Nephron (organoid): Measurements from ENCODE around the gene EGR4.

ENCODE experiments used
- H3K27ac Mint-ChIP-seq, 3 experiments: 2 replicates each; pipeline ENCODE4 v1.8.0; 2020; ENCODE audit warnings: mixed read lengths in 3 of 3, mild to moderate bottlenecking in 2 of 3, moderate library complexity in 1 of 3
- H3K27me3 Mint-ChIP-seq: 2 replicates; pipeline ENCODE4 v1.8.0; 2021; ENCODE audit warnings: low read depth, mild to moderate bottlenecking, moderate library complexity, mixed read lengths
- H3K36me3 Mint-ChIP-seq: 2 replicates; pipeline ENCODE4 v1.8.0; 2020; ENCODE audit warnings: low read depth, mixed read lengths
- H3K4me1 Mint-ChIP-seq: 2 replicates; pipeline ENCODE4 v1.8.0; 2020; ENCODE audit warnings: mixed read lengths
- H3K4me3 Mint-ChIP-seq, 3 experiments: 2 replicates each; pipeline ENCODE4 v1.8.0; 2020; ENCODE audit warnings: mild to moderate bottlenecking in 3 of 3, mixed read lengths in 3 of 3, moderate library complexity in 2 of 3
- H3K9me3 Mint-ChIP-seq: 2 replicates; pipeline ENCODE4 v1.8.0; 2020; ENCODE audit warnings: mixed read lengths
- TF ChIP-seq, protein P1 (sequence below), 3 experiments: fragments of 200-600 bp; sonication (generic); IDR thresholded peaks; one replicate each; pipeline ENCODE4 v1.5.0; 2021; ENCODE audit warnings: antibody characterized with exemption in 3 of 3; ENCODE audit not compliant: unreplicated experiment in 3 of 3

EGR4 gene

DNA sequence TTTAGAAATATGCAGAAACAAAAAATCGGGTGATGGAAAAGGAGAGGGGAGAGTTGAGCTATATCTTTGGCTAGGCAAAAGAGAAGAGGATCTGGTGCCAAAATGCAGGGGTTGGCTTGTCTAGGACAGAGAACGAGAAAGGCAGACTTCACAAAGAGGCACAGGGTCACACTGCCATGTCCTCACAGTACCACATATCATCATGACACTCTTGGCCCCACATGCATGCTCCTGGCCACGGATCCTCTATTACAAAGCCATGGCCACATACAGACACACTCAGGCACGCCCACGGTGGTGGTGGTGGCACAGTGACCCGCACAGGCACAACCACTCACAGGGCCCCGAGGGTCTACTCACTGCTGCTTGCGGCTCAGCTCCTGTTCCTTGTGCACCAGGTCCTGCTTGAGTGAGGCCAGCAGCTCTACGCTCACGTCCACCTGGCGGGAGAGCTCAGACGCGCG lies 24.9 kb downstream of the EGR4 start:
- H3K36me3 Mint-ChIP-seq = no peaks in the 10 kb centered on the region
- TF ChIP-seq, protein P1, sequence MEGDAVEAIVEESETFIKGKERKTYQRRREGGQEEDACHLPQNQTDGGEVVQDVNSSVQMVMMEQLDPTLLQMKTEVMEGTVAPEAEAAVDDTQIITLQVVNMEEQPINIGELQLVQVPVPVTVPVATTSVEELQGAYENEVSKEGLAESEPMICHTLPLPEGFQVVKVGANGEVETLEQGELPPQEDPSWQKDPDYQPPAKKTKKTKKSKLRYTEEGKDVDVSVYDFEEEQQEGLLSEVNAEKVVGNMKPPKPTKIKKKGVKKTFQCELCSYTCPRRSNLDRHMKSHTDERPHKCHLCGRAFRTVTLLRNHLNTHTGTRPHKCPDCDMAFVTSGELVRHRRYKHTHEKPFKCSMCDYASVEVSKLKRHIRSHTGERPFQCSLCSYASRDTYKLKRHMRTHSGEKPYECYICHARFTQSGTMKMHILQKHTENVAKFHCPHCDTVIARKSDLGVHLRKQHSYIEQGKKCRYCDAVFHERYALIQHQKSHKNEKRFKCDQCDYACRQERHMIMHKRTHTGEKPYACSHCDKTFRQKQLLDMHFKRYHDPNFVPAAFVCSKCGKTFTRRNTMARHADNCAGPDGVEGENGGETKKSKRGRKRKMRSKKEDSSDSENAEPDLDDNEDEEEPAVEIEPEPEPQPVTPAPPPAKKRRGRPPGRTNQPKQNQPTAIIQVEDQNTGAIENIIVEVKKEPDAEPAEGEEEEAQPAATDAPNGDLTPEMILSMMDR (IDR thresholded peaks at IDR 0.05; ENCODE audit: unreplicated experiment in 3 of 3) = no peak

DNA sequence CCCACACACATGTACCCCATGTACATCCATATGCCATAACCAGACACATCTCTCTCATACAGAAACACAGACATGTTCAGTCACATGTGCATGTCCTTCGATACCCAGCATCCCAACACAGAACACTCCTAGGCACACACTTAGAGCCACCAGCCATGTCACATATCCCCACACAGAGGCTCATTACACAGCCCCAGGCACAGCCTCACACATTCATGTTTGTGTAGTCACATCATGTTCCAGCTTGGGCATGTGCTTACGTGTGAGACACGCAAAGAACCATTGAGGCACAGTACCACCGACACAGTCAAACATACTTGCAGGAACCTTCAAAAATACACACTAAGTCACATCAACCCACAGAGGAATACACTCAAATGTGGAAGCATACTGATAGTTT lies 26.3 kb downstream of the EGR4 start:
- TF ChIP-seq, protein P1 (IDR thresholded peaks at IDR 0.05; ENCODE audit: unreplicated experiment in 3 of 3) = no peak
- H3K4me1 Mint-ChIP-seq = peaks cover 4% of the 10 kb centered on the region
- H3K4me3 Mint-ChIP-seq = no peak overlapping the region
- H3K36me3 Mint-ChIP-seq = no peaks in the 10 kb centered on the region
- no peaks in the 10 kb centered on the region for H3K9me3 Mint-ChIP-seq
- H3K27ac Mint-ChIP-seq = no peak overlapping the region
- peaks cover 56% of the 10 kb centered on the region for H3K27me3 Mint-ChIP-seq

More for the DNA sequence above, 24.9 kb downstream of the EGR4 start:
- no peaks in the 10 kb centered on the region for H3K9me3 Mint-ChIP-seq
- peak overlapping the region; percentile 18 to 62 (median 49) for H3K4me3 Mint-ChIP-seq
- H3K4me1 Mint-ChIP-seq = peaks cover 4% of the 10 kb centered on the region
- no peak overlapping the region for H3K27ac Mint-ChIP-seq
- peaks cover 67% of the 10 kb centered on the region for H3K27me3 Mint-ChIP-seq

DNA sequence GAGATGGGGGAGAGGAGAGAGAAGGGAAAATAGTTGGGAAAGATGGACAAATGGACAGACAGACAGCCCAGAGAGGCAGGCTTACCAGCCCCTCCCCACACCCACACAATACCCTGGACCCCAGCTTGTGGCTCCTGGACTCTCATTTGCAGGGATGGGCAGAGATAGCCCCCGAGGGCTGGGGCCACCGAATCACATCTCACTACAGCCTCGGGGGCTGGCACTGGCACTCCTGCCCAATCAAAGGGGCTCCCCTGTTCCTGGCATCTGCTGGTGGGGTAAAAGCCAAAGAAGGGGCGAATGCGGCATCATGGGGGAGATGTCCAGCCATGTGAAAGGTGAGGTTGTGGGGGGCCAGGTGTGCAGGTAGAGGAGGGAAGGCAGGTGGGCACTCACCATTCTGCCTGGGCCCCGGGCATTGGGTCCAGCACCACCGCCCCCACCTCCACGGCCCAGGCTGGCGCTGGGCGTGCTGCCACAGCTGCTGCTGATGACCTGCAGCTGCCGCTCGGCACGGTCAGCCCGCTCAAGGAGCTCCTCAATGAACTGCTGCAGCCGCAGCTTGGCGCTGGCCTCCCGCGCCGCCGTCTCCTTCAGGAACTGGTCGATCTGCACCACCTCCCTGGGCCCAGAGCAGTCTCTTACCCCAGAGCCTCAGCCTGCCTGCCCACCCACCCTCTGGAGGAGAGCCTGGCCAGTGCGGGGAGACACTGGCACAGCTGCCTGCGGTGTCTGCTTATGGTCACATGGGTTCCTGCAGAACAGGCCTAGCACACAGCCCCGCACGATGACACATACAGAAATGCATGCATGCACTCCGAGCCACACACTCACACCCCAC lies 27.1 kb downstream of the EGR4 start:
- TF ChIP-seq, protein P1 (IDR thresholded peaks at IDR 0.05; ENCODE audit: unreplicated experiment in 3 of 3) = no peak
- Mint-ChIP-seq H3K36me3 (no peaks in the 10 kb centered on the region), H3K27ac (no peak overlapping the region)

DNA sequence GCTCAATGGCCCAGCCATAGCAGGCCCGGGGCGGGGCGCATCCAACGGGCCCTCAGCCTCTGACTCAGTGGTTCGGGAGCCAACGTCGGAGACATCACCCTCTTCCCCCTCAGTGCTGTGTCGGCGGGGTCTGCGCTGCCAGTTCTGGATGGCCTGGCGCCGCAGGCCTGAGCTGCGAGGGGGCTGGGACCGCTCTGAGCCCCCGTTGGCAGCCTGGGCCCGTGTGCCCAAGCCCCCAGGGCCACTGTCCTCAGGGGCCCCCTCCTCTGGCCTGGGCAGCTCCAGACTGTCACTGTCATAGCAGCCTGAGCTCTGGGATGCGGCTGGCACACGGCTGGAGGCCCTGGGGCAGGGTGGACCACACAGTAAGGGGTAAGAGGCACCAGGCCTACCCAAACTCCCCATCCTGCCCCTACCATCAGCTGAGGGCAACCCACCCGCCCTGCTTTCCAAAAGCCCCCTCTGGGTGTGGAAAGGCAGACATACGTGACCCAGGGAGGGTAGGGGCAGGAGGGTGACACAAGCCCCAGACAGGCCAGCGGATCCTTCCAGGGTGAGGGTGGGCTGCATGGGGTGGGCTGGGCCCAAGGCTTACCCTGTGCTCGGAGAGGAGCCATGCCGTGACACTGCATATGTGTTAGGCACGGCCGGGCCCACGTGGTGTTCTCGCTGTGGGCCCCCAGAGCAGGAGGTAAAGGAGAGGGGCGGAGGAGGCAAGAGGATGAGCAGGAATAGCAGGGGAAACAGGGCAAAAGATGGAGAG lies 27.9 kb downstream of the EGR4 start:
- no peaks in the 10 kb centered on the region for H3K36me3 Mint-ChIP-seq
- H3K27me3 Mint-ChIP-seq = peaks cover 40% of the 10 kb centered on the region
- TF ChIP-seq, protein P1 (IDR thresholded peaks at IDR 0.05; ENCODE audit: unreplicated experiment in 3 of 3) = no peak
- peaks cover 4% of the 10 kb centered on the region for H3K4me1 Mint-ChIP-seq
- H3K4me3 Mint-ChIP-seq = no peak overlapping the region
- H3K27ac Mint-ChIP-seq = no peak overlapping the region
- H3K9me3 Mint-ChIP-seq = no peaks in the 10 kb centered on the region

More for the DNA sequence above, 27.1 kb downstream of the EGR4 start:
- peaks cover 4% of the 10 kb centered on the region for H3K4me1 Mint-ChIP-seq
- no peak overlapping the region for H3K4me3 Mint-ChIP-seq
- H3K27me3 Mint-ChIP-seq = peaks cover 48% of the 10 kb centered on the region
- H3K9me3 Mint-ChIP-seq = no peaks in the 10 kb centered on the region

DNA sequence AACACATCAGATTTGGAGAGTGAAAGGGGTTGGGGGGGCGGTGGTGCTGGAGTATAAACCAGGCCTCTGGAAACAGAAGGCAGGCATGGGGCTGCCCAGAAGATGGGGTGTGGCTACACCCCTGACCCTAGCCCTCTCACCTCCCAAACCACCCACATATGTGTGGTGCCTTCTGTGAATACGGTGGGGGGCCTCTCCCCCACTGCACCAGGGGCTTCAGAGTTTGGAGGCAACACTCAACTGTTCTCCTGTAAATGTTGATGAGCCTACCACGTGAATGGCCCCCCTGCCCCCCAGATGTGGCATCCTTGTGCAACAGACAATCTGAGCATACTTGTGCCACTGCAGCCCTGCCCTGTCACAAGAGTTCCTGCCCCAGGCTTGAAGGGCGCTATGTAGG lies 28.6 kb downstream of the EGR4 start:
- TF ChIP-seq, protein P1 (IDR thresholded peaks at IDR 0.05; ENCODE audit: unreplicated experiment in 3 of 3) = no peak
- H3K36me3 Mint-ChIP-seq = no peaks in the 10 kb centered on the region
- H3K4me3 Mint-ChIP-seq = no peak overlapping the region
- no peaks in the 10 kb centered on the region for H3K9me3 Mint-ChIP-seq
- no peak overlapping the region for H3K27ac Mint-ChIP-seq
- peaks cover 4% of the 10 kb centered on the region for H3K4me1 Mint-ChIP-seq
- H3K27me3 Mint-ChIP-seq = peaks cover 33% of the 10 kb centered on the region
